CD4-positive, alpha-beta T cell treated with Interleukin-12 subunit alpha and Interleukin-12 subunit beta, for 1 hour (primary cell): ENCODE measurements around the gene LCMT2.
A peak's percentile ranks its signal among the peaks of the same experiment; 100 is the strongest.
"Not testable (repeated sequence)": the region's sequence is repeated elsewhere in the genome, so short reads cannot be mapped to it uniquely, and the experiment has no call there.

Source experiments
- DNase-seq: peaks from one replicate; pipeline ENCODE4 v3.0.0-alpha.2; 2020

The LCMT2 gene

DNA sequence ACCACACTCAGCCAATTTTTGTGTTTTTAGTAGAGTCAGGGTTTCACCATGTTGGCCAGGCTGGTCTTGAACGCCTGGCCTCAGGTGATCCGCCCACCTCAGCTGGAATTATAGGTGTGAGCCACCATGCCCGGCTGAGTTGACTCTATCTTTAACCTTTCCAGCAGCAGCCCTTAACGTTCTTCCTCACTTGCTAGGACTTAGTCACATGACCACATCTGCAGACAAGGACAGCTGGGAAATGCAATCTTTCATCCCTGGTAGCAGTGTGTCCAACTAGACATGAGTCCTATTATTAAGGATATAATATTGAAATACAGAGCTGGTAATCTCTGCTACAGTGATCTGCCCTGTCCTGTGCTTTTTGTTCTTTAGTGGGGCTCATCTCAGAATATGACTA, 18.0 kb downstream of the LCMT2 start:
- no peak for DNase-seq

DNA sequence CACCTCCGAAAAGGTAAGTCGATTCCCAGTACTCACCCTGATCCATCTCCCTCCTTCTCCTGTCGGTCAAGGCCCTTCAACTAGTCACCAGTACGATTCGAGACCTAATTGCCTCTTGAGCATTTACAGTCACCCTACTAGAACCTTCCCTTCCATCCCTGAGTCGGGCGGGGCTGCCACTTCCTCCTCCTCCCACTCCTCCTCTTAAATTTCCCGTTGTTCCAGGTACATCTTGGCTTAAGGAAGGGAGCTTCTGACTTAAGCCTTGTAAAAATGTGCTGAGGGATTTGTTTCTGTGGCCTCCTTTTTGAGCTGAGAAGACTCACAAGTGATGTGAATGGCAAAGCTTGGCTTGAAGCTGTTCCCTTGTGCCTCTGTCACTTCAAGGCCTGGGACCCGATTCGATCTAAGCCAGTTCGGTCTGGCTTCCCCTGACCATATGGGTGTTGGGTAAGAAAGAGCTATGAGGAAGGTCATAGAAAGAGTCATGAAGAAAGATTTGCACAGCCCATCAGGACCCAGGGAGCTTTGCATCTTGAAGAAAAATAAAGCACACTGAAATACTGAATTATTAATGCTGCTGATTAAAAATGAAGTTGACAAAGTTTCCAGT, 28.1 kb downstream of the LCMT2 start, which contains the start of gene TGM7:
TSS of gene TGM7 (minus strand) at position 51 of the 613 bp plus-strand sequence.
- DNase-seq, result no peak

DNA sequence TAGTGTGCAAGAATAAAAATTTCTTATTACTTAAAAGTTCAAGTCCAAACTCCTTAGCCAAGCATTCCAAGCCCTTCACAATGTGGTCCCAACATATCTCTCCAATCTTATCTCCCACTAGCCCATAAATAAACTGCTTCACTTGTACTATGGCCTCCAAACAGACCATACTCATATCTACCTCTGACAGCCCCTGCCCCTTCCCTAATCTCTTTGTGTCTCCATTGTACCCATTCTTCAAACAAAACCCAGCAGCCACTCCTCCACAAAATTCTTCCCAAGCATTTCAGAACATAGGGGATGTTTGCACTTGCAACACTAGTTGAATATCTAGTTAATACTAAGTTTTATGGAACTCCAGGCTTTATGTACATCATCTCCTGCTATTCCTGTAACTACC, 30.5 kb downstream of the LCMT2 start:
- no peak for DNase-seq

DNA sequence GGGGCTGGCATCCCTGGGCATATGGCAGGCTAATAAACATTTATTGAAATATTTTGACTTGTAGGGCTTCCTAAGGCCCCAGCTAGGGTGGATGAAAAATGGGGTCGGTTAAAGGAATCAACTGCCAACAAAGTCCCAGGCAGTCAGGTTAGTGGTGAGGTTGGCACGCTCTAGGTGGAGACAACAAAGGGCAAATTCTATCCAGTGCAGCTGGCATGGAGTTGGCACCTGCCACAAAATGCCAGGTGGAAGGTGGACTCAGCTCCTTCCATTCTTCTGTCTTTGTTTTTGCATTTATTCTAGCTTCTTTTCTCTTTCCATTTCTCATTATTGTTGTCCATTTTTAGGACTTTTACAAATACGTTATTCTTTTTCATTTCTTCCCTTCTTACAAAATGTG, 31.0 kb downstream of the LCMT2 start:
- DNase-seq, result no peak

DNA sequence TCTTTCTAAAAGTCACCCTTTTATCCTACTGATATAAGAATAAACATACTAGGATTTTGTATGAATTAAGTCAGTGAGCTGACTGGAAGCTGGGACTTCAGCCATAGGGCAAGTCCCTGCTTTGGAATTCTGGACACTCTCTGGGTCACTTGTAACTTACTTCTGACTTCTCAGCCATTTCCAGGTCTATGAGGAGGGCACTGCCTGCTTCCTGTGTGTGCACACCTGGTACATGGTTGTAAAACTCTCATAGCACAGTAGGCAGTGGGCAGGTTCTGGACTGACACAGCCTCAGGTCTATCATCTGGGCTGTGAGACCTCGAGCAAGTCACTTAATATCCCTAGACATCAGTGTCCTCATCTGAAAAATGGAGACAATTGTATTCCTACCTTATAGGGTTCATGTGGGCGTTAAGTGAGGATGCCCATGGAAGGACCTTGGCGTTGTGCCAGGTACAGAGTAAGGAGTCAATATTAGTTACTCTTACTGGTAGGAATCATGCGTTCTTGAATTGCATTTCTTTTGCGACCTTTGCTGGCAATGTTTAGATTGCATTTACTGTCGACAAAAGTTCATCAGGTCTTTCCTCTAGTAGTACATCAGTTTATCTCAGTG, 36.2 kb downstream of the LCMT2 start:
- no peak for DNase-seq

DNA sequence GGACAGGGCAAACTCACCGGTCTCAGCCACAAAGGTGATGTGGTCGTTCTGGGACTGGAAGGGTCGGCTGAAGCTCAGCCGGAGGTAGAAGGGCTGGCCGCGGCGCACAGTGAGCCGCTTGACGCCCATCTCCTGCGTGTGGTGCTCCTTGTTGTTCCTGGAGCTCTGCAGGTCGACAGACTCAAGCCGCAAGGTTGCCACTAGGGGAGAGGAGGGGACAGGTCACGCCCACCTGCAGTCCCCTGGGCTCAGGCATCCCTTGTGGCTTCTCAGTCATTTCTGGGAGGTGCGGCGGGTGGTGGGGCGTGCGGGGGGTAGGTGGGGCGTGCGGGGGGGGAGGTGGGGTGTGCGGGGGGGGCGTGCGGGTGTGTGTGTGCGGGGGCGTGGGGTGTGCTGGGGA, 36.9 kb downstream of the LCMT2 start:
- DNase-seq, result no peak

DNA sequence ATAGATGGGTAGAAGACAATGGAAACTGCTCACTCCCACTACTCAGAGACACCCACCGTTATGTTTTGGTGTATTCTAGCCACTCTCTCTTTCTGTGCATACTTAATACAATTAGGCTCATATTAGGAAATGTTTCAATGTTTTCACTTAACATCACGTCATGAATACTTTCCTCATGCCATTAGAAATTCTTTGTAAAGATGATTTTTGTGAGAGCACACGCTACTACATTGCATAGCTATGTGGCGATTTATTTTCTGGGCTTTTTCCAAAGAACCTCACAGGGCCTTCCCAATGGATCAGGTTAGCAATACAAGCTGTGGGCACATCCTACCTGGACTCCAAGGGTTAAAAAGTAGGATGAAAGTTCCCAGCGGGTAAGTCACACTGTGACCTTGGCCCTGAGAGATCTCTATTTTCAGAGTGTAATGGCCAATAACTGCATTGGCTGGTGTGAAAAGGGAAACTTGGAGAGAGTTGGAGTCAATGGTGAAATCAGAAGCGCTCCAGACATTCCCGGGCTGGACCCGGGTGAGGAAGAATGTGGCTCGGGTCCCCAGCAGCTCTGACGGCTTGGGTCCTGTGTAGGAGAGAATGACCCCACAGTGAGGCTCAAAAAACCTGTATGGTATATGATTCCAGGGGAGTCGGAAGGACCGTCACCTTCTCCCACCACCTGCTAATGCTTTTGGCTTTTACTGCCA, 37.8 kb downstream of the LCMT2 start:
- DNase-seq, result no peak

DNA sequence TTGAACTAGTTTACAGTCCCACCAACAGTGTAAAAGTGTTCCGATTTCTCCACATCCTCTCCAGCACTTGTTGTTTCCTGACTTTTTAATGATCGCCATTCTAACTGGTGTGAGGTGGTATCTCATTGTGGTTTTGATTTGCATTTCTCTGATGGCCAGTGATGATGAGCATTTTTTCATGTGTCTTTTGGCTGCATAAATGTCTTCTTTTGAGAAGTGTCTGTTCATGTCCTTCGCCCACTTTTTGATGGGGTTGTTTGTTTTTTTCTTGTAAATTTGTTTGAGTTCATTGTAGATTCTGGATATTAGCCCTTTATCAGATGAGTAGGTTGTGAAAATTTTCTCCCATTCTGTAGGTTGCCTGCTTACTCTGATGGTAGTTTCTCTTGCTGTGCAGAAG, 40.7 kb downstream of the LCMT2 start:
- not testable (repeated sequence) for DNase-seq

DNA sequence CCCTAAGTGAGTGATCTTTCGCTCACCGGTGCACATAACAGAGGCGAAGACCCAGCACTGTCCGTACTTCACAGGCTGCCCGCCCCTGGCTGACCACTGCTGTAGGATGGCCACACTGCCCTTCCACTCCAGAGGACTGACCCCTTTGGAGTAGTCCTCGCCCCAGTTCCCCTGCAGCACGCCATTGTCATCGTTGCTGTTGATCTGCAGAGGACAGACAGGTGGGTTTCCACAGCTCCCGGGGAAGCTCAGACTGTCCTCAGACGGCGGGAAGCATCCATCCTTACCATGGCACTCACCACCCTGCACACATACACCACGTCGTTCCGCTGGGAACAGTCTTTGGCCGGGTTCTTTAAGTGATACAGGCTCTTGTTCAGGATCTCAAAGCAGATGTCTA, 43.1 kb downstream of the LCMT2 start:
- no peak for DNase-seq

DNA sequence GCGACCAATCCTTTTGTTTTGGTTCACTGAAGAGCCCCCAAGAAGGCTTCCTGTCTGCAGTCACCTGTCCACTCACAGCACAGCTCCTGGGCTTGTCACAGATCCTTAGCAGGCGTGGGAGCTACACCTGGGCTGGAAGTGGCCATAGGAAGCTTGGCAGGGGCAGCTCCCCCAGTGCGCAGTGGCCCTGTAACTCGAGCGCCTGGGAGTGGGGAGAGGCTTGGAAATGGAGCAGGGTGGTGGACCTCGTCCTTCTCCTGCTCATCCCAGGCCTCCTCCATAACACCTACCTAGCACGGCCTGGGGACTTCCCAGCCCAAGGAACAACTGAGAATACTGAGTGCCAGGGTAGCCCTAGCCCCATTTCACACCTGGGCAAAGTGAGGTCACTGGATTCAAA, 44.3 kb downstream of the LCMT2 start:
- DNase-seq, result no peak

DNA sequence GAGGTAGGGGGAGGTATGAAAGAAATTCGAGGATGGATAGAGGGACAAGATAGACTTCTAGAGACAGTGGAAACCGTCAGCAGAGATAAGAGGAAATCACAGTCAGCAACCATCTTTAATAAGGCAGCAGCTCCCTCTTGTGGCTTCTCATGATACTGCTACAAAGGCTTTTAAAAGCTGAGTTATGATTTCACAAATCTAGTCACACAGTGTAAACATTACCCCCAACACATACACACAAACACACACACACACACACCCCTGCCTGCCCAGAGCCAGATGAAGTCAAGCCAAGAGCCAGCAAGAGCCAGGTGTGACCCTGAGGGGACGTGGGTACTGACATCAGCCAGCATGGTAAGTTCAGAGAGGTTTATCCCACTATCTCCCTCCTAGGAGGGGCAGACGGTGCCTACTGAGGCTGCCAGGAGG, 44.8 kb downstream of the LCMT2 start:
- peak; percentile 71 for DNase-seq

DNA sequence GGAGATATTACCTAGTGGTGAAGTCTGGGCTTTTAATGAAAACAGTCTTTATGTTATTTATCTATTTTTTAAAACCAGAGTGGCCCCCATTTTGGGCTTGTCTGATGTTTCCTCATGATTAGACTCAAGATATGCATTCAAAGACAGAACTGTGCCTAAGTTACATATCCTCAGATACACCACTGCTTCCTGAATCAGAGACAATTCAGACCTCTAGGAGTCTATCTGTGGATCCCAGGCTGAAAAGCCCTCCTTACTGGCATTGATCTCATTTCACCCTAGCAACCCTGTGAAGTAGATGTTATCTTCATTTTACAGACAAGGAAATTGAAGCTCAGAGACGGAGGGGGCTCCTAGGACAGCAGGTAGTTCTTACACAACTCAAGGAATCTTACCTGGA, 46.8 kb downstream of the LCMT2 start:
- no peak for DNase-seq

DNA sequence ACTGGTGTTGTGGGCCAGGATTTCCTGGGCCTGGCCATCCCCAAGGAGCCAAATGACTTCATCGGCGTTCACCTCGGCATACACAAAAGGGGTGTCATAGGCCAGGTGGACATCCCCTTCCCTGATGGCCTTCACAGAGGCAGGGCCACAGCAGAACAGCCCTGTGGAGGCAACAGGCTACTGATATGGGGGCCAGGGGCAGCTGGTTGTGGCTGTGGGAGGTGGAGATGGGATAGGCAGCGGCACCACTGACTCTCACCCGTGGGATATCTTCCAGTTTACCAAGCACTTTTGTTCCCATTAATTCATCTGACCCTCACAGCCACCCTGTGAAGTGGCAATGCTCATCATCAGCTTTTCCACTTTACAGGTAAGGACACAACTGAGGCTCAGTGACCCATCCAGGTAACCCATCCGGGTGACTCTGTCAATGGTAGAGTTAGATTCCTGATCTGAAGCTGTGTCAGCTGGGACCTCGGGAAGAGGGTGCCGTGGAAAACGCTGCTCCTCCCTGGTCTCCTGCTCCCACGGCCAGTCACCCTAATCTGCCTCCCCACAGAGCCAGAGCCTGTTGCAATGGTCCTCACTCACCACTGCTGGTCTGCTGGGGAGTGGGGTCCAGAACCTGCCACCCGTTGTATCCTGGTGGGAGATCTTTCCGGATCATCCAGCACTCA, 48.3 kb downstream of the LCMT2 start:
- DNase-seq, result no peak

DNA sequence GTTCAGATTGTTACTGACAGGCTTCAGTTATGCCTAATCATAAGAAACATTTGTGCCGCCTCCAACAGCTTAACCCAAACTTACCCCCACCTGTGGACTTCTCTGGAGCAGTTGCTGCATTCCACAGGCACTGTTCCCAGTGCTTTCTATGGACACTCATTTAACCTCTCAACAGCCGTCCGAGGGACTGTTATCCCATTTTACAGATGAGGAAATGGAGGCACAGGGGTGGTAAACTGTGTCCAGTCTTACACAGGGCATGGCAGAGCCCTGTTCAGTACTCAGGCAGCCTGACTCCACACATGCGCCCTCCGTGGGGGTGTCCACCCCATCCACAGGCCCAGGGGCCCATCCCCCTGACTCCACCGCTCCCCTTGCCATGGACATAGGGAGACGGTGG, 49.4 kb downstream of the LCMT2 start:
- no peak for DNase-seq

DNA sequence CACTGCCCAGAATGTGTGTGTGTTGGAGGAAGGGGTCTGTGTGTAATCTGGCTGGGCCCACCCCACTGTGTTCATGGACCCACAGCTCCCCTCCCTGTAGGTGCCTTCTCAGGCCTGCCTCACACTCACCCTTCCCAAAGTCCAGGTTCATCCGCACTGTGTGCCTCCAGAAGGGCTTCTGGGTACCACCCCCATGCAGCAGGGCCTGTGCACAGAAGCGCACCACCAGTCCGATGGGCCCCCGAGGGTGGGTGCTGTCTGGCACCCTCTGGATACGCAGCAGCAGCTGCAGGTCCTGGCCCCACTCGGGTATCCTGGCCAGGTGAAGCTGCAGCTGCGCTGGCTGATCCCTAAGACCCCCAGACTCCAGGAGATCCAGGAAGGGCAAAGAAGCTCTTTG, 50.9 kb downstream of the LCMT2 start:
- DNase-seq, result no peak

DNA sequence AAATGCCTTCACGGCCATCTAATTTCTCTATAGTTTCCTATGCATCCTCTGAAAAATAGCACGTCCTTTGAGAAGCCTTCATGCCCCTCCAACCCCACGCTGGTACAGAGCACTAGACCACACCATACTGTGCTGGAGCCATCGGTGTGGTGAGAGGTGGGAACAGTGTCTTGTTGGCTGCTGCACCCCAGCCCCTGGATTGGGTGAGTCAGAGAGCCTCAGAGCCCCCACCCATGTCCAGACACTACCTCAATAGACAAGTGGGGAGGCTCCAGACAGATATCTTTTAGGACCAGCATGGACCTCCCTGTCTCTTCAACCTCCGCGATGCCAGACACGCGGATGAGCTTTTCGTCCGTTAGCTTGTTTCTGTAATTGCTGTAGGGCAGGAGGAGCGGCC, 51.5 kb downstream of the LCMT2 start:
- DNase-seq, result no peak

DNA sequence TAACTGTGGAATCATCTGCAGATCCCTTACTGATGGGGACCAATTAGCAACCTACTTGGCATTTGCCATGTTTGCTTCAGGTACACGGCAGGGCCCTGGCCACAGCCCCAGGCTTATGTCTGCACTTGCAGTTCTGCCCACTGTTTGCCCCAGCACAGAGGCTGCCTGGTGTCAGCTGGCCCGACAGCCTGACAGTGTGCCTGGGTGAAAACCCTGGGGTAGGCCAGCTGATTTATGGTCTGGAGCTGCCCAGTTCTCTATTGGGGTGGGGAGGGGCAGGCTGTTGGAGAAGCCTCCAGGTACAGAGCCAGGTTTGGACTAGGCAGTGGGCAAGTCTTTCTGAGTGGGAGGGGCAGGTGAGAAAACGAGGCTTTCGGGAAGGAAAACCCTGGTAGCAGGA, 52.5 kb downstream of the LCMT2 start:
- DNase-seq, result no peak

DNA sequence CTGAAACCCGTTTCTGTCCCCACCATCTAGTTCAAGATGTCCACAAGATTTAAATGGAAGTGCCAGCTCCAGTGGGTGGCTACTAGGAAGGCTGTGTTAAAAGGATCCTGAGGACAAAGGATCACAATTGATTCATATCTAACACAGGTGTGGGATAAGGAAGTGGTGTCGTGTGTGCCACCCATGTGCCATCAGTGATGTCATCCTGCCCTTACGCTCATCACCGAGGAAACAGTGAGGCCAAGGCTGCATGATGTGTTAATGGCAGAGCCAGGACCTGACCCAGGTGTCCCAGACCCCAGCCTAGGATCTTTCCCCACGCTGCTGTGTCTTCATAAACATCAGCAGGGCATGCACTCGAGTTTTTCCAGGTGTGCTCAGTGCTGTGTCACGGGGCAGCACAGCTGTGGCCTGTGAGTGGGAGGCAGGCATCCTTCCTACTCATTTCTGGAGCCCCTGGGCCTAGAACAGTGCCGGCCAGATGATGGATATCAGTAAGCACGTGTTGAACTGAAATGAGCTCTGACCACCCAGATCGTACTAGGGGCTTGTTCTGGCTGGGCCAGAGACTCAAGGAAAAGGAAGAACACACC, 53.0 kb downstream of the LCMT2 start:
- DNase-seq, result no peak

DNA sequence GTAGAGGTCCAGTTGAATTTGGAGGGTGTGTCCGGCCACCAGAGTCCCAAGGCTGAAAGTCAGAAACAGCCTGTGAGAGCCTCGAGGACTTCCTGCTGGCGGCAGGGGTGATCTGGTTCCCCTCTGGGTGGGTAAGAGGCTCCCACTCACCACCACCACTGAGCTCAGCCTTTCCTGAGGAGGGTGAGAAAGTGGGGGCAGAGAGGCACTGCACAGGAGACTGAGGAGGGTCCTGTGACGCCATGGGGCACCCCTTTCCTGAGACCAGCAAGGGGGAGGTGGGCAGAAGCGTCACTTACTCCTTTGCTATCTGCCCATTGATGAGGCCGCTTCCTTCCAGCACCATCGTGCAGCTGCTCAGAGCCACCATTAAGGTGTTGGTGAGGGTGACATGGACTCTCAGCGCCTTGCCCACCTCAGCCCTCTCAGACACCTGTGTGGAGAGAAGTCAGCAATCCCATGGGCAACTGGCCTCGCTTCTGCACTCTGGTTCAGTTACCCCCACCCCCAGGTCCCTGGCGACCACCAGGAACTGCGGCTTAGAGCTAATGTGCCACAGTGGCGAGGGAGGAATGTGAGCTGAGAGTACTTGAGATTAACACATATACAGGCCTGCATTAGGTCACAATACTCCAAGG, 53.7 kb downstream of the LCMT2 start:
- no peak for DNase-seq

DNA sequence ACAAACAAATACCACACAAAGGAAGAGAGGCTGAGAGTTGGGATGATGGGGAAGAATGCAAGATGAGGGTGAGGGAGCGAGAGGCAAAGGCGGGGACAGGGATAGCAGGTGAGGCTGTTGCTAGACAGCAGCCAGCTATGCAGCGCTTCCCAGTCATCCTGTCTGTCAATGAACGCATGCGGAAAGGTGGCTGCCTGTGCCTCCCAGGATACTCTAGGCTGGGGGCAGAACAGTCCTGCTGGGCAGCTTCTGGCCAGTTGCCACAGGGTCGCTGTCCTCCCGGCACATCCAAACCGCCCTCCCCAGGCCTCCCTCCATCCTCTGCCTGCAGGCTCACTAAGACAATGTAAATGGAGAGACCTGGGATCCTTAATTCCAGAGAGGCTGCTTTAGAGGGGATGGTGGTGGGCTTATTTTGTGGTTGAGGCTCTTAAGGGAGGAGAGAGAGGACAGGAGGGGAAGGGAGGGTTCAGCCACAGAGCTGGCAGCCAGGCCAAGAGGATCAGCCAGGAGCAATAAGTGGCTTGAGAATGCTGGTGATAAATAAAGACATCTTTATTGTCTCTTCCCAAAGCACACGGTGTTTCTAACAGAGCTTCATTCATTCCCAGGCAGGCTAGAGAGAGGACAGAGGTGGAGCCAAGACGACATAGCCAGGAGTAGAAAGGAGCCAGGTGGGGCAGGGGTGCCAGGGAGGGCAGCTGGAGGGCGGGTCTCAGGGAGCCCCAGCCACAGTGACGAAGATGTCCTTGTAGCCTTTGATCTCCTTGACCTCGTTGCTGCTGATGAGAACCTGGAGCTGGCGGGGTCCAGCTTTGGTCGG, 54.4 kb downstream of the LCMT2 start:
- no peak for DNase-seq

DNA sequence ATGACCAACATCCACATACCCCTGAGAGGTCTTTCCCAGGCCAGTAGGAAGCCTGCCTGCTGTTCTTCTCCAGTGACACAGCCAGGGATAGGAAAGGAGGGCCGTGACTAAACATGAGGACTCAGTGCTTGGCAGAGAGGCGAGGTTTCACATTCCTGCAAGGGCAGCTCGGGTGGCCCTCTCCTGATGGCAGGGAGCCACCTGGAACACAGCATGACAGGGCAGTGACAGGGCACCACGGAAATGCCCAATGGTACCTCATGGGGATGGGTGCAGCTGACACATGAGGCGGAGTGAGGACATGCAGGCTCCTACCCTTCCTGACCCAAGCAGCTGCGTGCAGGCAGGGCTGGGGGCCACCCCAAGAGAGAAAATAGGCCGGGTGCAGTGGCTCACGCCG, 56.2 kb downstream of the LCMT2 start:
- no peak for DNase-seq
